Measurements from ENCODE around the gene NR3C2.
"Not testable (repeated sequence)": the region's sequence is repeated elsewhere in the genome, so short reads cannot be mapped to it uniquely, and the experiment has no call there.

NR3C2 gene

GRCh38 chr4:148364525-148364924, 77.7 kb downstream of the NR3C2 start:
- no peak for DNase-seq

- DNase-seq: no peak
Observed at GRCh38 chr4:148359769-148360168, 82.4 kb downstream of the NR3C2 start.

GRCh38 chr4:148355442-148356123, 86.6 kb downstream of the NR3C2 start:
- DNase-seq: no peak

GRCh38 chr4:148354186-148354585, 88.0 kb downstream of the NR3C2 start:
- DNase-seq: no peak

GRCh38 chr4:148353571-148353970, 88.6 kb downstream of the NR3C2 start:
- DNase-seq: no peak

- no peak for DNase-seq
Observed at GRCh38 chr4:148349153-148349552, 93.1 kb downstream of the NR3C2 start.

GRCh38 chr4:148346657-148347056, 95.6 kb downstream of the NR3C2 start:
- DNase-seq: no peak

GRCh38 chr4:148345509-148345908, 96.7 kb downstream of the NR3C2 start:
- no peak for DNase-seq

- DNase-seq: no peak
Observed at GRCh38 chr4:148344941-148345340, 97.3 kb downstream of the NR3C2 start.

GRCh38 chr4:148344352-148344751, 97.9 kb downstream of the NR3C2 start:
- no peak for DNase-seq

GRCh38 chr4:148341980-148342800, 100.0 kb downstream of the NR3C2 start:
- DNase-seq: no peak

GRCh38 chr4:148335133-148335532, 107.1 kb downstream of the NR3C2 start:
- no peak for DNase-seq

GRCh38 chr4:148333265-148333664, 108.9 kb downstream of the NR3C2 start:
- no peak for DNase-seq

- DNase-seq: no peak
Observed at GRCh38 chr4:148332486-148332885, 109.7 kb downstream of the NR3C2 start.

GRCh38 chr4:148330724-148331123, 111.5 kb downstream of the NR3C2 start:
- DNase-seq: no peak

- no peak for DNase-seq
Observed at GRCh38 chr4:148330161-148330560, 112.1 kb downstream of the NR3C2 start.

- DNase-seq: no peak
Observed at GRCh38 chr4:148329751-148330150, 112.5 kb downstream of the NR3C2 start.

- no peak for DNase-seq
Observed at GRCh38 chr4:148327683-148328082, 114.5 kb downstream of the NR3C2 start.

- DNase-seq: not testable (repeated sequence)
Observed at GRCh38 chr4:148323316-148323715, 118.9 kb downstream of the NR3C2 start.

GRCh38 chr4:148315049-148315448, 127.2 kb downstream of the NR3C2 start:
- DNase-seq: peak in 1 of 2 experiments; percentile 5

- no peak for DNase-seq
Observed at GRCh38 chr4:148312956-148313490, 129.2 kb downstream of the NR3C2 start.

GRCh38 chr4:148311526-148311925, 130.7 kb downstream of the NR3C2 start:
- no peak for DNase-seq

GRCh38 chr4:148310756-148311155, 131.5 kb downstream of the NR3C2 start:
- DNase-seq: no peak

- DNase-seq: no peak
Observed at GRCh38 chr4:148305751-148306150, 136.5 kb downstream of the NR3C2 start.
